Raji (cell line): Measurements from ENCODE around the gene DMGDH.

Source experiments
- POLR2A ChIP-seq: IDR thresholded peaks from 2 replicates; pipeline ENCODE4 v1.6.1; 2011; ENCODE audit warnings: low read depth, low read length, control low read depth; ENCODE audit not compliant: insufficient read depth

Gene DMGDH

DNA sequence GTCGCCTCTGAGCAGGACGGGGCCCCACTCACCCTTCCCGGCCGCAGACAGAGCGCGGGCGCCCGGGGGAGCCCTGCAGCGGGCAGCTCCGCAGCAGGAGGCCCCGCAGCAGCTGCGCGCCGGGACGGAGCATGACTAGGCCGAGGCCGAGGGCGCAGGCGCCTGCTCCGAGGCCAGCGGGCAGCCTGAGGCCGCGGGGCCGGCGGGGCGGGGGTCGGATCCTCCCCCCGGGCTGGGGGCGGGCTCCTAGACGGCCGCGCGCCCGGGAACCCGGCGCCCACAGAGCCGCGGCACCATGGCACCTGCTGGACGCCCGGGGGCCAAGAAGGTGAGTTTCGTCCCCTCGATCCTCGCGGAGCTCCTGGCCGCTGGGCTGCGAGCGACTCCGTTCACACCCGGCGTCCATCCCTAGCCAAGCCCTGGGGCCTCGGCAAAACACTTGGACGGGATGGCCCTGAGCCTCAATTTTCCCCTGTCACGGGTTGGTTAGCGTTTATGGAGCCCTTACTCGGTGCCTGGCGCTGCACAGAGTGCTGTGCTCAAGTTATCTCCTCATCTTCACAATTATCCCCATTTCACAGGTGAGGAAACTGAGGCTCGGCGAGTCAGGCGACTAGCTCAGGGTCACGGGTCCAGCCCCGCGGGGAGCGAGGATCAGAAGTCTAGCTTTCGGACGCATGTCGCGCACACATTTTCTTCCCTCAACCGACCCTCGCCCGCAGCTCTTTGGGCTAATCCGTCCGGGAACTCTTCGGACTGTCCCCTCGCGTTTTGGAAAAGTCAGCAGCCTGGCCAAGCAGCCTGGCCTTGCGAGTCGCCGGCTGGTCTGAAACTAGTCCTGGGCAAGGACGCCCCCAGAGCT is at the start of gene DMGDH, which contains the start of gene BHMT2:
Gene DMGDH (minus strand): TSS at position 187 of the 862 bp plus-strand sequence. CDS start 54 bp downstream, at position 133.
Gene BHMT2 (plus strand): TSS at position 280 of the 862 bp plus-strand sequence. CDS start 16 bp downstream, at position 296.
- TF ChIP-seq POLR2A: no peak

DNA sequence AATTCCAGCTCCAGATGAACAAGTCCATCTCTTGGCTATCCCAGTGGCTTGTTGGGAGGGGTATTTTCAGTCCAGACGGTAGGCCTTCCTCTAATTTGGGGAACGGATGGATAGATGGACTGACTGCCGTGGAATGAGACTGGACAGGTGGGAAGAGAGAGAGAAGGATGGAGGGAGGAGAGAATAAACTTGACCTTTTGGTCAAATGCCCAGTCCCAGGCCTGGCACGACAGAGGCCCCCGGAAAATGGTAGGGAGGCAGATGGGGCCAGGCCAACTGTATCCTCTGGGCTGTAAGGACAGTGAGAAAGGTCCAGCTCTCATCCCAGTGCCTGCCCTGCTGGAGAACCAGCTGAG is 43.2 kb upstream of the DMGDH start:
- no peak for TF ChIP-seq POLR2A

DNA sequence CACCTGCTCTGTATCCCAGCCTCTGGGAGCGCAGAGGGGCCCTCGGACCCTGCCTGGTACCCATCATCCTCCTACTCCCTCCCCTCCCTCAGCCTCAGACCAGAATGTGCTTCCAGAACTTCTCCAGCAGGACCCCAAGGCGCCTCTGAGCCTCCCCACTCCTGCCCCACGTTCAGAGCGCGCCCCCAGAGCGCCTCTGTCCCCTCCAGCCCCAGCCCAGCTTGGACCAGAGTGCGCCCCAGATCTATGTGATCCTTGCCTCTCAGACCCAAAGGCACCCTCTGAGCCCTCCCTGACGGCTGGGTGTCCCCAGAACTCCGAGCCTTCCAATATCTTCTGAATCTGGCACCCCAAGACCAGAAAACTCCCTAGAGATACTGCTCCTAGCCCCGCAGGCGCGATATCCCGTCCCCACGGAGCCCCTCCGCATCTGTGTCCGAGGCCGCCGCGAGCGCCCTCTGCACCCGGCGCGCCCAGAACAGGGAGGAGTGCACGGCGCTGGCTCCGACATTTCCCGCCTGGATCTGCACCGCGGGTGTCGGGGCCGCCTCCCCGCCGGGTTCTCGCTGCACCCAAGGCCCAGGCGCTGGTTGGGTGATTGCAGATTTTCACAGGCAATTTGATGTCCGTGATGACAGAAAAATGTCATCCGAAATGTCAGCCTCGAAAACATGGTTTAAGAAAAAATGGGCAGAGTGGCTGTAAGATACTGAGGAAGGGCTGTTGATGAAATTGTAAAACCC is 42.7 kb upstream of the DMGDH start:
- no peak for TF ChIP-seq POLR2A

DNA sequence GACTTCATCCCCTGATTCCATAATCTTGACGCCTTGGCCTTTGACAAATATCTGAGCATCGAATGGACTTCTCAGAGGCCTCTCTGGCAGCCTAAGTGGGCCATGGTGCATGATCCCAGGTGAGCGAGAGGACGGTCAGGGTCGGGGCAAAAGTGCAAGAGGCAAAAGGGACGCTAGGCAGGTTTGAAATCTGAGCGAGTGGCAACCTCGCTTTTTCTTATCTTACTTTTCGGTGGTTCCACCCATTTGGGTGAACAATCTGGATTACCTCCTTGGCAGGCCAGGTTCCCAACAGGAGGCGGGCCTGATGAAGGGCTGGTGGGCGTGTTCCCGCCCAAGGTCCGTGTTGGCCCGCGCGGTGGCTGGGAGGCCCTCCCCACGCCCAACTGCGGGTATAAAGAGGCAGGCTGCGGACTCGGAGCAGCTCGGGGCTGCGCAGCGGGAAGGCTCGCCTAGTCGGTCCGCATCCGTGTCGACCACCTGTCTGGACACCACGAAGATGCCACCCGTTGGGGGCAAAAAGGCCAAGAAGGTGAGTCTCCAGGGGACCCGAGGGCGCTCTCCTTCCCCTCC is 42.0 kb upstream of the DMGDH start, which contains the start of gene BHMT:
Gene BHMT (plus strand): TSS at position 423 of the 573 bp plus-strand sequence. CDS start 77 bp downstream, at position 500.
- no peak for TF ChIP-seq POLR2A

DNA sequence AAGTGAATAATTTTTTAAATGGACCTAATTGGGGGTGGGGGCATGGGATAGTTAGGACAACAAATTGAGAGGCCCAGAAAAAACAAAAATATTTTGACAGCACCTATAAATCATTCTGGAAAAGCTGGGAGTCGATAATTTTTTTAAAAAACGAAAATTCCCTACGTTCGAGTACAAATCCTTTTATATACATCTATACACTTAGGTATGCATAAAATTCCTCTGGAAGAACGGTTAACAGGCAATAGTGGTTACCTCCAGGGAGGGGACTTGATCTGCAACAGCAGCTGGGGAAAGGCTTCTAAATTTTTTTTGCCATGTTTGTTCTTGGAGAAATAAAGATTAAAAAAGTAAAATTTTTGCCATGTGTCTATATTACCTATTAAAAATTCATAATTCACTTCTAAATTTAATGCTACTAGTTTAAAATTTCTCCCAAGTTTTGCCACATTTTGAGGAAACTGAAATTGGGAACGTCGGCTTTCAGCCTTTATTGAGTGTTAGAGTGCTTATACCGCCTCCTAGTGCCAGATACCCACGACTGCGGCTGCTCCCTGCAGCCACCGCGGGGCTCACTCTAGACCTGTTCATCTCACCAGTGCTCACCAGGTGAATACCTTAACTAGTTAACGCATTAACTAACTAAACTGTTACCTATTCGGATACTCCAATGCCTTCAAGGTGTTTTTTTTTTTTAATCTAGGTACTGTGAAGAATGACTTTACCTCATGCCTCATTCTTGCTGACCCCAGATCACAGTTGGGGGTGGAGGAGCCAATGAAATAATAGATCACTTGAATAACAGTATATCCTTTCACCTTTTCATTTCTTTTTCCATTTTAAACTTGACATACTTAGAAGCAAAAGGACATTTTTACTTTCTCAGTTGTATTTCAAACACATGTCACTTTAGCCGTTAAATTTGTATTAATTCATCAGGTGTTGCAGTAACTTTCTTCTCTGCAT is 40.3 kb upstream of the DMGDH start:
- TF ChIP-seq POLR2A: no peak

DNA sequence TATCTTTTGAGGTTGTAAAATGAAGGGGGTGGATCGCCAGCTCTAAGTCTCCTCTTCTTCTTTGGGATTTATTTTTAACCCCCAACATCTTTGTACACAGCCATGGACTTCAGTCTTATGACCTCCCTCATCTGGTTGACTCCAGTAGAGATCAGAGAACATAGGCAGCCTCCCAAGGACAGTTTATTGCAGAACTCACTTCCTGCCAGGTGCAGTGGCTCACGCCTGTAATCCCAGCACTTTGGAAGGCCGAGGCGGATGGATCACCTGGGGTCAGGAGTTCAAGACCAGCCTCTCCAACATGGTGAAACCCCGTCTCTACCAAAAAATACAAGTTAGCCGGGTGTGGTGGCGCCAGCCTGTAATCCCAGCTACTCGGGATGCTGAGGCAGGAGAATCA is 39.3 kb upstream of the DMGDH start:
- no peak for TF ChIP-seq POLR2A

DNA sequence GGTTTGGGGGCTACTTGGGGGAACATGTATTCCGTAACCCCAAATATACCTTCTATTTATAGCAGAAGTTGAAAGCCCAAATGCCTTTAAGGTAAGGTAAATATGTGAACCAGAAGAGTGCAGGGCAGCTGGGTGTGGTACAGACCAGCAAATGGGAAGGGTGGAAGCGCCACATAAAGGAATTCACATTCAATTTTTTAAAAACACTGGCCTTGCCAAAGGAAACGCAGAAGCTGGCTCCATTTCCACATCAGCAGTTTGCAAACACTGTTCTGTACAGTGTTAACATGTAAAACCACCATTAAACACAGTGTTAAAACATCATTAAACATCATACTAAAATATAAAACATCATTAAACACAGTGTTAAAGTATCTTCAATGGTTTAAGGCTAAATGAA is 38.6 kb upstream of the DMGDH start:
- TF ChIP-seq POLR2A: no peak

DNA sequence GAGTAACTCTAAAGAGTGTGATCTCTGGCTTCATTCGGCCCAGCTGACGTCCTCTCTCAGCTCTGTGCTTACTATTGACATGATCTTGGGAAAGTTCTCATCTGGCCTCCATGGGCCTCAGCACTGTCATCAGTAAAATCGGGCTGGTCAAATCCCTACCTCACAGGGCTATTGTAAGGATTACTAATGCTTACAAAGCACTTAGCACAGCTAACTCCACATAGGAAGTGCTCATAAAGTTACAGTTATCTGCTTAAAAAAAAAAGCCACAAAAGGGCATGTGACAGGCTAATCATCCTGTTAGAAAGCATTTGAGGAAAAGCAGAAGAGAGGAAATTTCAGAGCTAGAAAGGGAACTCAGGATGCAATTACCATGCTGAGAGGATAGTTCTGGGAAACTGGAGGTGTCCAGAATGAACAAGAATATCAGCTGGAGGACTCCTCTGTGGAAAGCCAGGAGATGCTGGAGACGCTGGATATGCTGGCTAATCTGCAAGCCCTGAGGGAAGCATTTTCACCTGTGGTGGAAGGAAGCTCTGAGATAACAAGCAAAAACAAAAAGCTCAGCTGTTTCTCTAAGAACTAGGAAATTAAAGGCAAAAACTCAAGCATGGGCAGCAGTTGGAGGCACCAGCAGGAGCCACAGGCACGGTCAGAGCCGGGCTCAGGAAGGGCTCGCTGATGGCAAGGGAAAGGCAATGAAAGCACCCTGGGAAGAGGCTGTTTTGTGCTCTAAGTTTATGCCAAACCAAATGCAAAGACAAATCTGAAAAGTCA is 37.7 kb upstream of the DMGDH start:
- no peak for TF ChIP-seq POLR2A

DNA sequence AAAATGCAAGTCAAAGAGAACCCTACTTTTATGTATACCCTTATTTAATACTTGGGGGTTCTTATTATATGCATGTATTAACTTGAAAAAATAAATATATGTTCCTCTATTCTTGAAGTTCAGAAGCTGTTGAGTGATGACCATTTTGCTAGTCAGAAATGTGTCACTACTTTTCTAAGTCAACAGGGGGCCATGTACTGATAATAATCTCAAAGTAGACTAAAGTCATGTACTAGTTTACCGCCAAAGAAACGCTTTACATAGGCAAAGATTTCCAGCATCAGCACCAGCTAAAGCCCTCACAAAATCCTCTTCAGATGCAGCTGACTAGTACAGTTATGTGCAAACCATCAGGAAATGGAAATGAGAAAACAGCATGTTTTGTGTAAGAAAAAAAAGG is 36.4 kb upstream of the DMGDH start:
- no peak for TF ChIP-seq POLR2A

DNA sequence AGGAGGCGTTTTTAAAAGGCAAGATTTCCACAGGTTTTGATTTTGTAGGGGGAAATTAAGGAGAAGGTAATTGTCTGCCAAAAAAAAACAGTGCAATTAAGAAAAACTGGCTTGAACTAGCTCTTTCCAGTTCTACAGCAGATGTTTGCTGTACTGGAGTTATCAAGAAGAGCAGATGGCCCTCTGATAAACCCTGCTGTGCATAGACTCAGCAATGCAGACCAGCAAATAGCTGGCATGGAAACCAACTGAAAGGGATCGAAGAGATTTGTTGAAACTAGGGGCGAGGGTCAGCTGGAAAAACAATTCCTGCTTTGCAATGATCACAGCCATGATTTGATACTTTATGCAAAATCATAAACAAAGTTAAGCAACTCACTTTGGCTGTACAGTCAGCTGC is 24.3 kb upstream of the DMGDH start:
- TF ChIP-seq POLR2A: no peak

DNA sequence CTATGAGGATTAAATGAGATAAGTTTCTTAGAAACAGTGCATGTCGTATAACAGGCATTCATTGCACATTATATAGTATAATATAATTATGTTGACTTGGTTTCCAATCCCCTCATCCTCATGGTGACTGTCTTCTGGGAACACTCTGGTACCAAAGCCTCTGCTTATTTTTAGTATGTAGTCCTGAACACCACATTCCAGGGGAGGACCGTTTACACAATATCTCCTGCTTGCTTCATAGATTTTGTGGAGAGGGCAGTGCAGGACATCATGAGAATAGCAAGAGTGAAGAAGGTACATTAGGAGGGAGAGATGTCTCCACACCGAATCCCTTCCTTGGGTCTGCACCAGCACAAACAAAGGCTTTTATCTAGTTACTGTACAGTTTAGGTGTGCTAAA is 21.6 kb upstream of the DMGDH start:
- no peak for TF ChIP-seq POLR2A

DNA sequence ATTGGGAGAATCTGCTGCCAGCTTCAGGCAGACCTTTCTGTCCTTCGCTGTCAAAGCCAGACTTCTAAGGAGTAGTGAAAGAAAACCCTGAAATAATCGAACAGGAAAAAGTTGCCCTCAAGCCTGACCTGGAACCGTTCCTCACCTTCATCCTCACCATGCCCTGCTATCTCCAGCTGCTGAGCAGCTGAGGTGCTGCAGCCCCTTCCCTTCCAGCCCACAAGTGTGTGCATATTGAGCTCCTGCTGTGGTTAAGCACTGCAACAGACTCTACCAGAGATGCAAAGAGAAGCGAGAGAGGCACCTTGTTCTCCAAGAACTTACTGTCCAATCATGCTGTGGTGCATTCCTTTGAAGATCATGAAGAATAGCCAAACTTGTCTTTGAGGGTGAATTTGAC is 19.0 kb upstream of the DMGDH start:
- TF ChIP-seq POLR2A: no peak

DNA sequence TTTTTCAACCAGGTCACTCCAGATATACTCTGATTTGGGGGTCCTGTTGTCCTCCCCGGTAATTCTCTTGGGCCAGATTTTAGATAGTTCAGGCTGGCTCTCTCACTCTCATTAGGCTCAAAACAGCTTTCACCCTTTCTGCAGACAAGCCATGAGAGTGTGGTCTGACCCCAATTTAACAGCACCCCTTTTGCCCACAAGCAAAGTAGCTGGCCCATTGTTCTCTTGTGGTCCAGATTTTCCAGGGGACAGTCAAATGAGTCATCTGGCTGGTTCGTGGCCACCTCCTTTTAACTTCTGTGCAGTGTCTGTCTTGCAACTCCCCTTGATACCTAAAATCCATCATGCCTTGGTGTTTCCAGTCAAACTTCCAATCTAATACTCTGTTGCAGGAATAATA is 16.6 kb upstream of the DMGDH start:
- no peak for TF ChIP-seq POLR2A

DNA sequence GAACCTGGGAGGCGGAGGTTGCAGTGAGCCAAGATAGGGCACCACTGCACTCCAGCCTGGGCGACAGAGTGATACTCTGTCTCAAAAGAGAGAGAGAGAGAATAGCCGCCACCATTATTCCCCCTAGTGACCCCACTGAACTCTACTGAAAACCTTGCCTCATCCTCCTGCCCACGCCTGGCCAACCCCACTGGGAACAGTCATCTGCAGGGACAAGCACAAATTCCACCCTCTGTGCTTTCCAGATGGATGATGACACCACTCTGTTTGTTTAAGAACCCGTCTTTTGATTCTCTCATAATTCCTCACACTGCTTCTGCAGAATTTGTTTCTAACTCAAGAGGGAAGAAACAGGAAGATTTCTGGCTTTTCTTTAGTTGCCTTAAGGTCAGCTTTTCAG is 12.3 kb upstream of the DMGDH start:
- TF ChIP-seq POLR2A: no peak
